ENCODE data around the gene MSANTD1. TPM values are rescaled to one million over a fixed set of nuclear protein-coding genes. Genes with fewer than 3 reads are reported as not detected.
A peak's percentile ranks its signal among the peaks of the same experiment; 100 is the strongest.

The MSANTD1 gene
- total and polyA plus RNA-seq, 2 of the 8 experiments (the other 6 are each of a cell fraction or from before 2014, with no cell fraction given), result 0.23 to 0.45 TPM

DNA sequence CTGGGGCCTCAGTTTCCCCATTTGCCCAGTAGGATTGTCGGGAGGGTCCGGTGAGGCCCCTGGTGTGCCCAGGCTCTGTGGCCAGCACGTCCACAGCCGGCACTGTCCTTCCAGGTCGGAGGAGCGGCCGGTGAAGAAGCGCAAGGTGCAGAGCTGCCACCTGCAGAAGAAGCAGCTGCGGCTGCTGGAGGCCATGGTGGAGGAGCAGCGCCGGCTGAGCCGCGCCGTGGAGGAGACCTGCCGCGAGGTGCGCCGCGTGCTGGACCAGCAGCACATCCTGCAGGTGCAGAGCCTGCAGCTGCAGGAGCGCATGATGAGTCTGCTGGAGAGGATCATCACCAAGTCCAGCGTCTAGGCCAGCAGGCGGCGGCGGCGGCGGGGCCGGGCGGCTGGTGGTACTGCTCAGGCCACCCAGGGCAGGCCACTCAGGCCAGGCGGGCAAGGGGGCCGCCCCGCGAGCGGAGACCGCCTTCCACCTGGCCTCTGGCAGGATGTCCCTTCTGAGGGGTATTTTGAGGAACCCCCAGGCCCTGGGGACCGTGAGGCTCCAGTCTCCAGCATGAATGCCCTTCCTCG, 6.7 kb downstream of the MSANTD1 start:
- FAIRE-seq, result no peak
- H2BK120ac ChIP-seq (replicated peaks; ENCODE audit: low read depth, low read length), result no peak overlapping the region
- H3K79me1 ChIP-seq (ENCODE audit: low read depth, low read length), result no peaks in the 10 kb centered on the region
- no peak overlapping the region for H3K27ac ChIP-seq (ENCODE audit: low read depth, low read length)
- peak in 1 of 2 experiments; percentile 22 for DNase-seq (ENCODE audit: low read depth in 1 of 2, low spot score in 2 of 2)
- ChIA-PET POLR2A (ENCODE audit: partially characterized antibody) (no interaction called here), CTCF (ENCODE audit: partially characterized antibody) (interaction anchor here (0.9 to 2.6 kb wide), 3 partner anchors 15 to 225 kb away, joined by 3 to 11 read pairs (median 3); no protein-coding TSS in a partner anchor)
- no peak overlapping the region for H2AFZ ChIP-seq (ENCODE audit: low read length)
- H4K20me1 ChIP-seq (replicated peaks in 1 of 2; ENCODE audit: control insufficient read depth in 1 of 2, insufficient read depth in 2 of 2, low read length in 2 of 2), result peaks cover 0 to 1% of the 10 kb centered on the region in 2 experiments
- H2AK5ac ChIP-seq (ENCODE audit: low read depth, low read length), result no peak overlapping the region
- no peak overlapping the region for H2BK15ac ChIP-seq (ENCODE audit: low read length)
- H3K9ac ChIP-seq (replicated peaks in 1 of 4; ENCODE audit: extremely low read depth in 1 of 4, low read depth in 3 of 4, low read length in 3 of 4), result no peak overlapping the region
- no peaks in the 10 kb centered on the region for H3K27me3 ChIP-seq (replicated peaks in 1 of 4; ENCODE audit: control insufficient read depth in 3 of 4, extremely low read depth in 1 of 4, insufficient read depth in 3 of 4, low read length in 3 of 4)
- no peak overlapping the region for H3K18ac ChIP-seq (ENCODE audit: extremely low read depth, low read length)
- no peak overlapping the region for H4K8ac ChIP-seq (ENCODE audit: extremely low read depth, insufficient read depth, low read length)
- 89% methylated on average over 28 of the region's 36 CpGs; no CpG with 5 or more reads in 1 of the 2 experiments for WGBS, 2 experiments (ENCODE audit: extremely low coverage in 1 of 2, insufficient coverage in 1 of 2, insufficient read length in 1 of 2, insufficient replicate concordance in 2 of 2, low coverage in 1 of 2, low lambda C conversion rate in 2 of 2, missing lambda C conversion rate in 1 of 2)
- H2BK20ac ChIP-seq (ENCODE audit: low read length), result no peak overlapping the region
- TF ChIP-seq, protein P1, sequence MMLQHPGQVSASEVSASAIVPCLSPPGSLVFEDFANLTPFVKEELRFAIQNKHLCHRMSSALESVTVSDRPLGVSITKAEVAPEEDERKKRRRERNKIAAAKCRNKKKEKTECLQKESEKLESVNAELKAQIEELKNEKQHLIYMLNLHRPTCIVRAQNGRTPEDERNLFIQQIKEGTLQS (IDR thresholded peaks at IDR 0.05; ENCODE audit: insufficient read depth, low read depth, low read length), result no peak
- TF ChIP-seq HDAC6 (IDR thresholded peaks at IDR 0.05; ENCODE audit: low read depth, low read length) (no peak), CEBPB (IDR thresholded peaks at IDR 0.05; ENCODE audit: low read depth, low read length) (no peak), RAD21 (IDR thresholded peaks at IDR 0.05 in 1 of 2, conservative IDR thresholded peaks at IDR 0.05 in 1 of 2; ENCODE audit: low read depth in 2 of 2, low read length in 2 of 2) (no peak), GTF2F1 (IDR thresholded peaks at IDR 0.05; ENCODE audit: borderline replicate concordance, low read depth, low read length) (no peak), SP1 (IDR thresholded peaks at IDR 0.05; ENCODE audit: low read depth, low read length) (no peak)
- TF ChIP-seq, protein P2, sequence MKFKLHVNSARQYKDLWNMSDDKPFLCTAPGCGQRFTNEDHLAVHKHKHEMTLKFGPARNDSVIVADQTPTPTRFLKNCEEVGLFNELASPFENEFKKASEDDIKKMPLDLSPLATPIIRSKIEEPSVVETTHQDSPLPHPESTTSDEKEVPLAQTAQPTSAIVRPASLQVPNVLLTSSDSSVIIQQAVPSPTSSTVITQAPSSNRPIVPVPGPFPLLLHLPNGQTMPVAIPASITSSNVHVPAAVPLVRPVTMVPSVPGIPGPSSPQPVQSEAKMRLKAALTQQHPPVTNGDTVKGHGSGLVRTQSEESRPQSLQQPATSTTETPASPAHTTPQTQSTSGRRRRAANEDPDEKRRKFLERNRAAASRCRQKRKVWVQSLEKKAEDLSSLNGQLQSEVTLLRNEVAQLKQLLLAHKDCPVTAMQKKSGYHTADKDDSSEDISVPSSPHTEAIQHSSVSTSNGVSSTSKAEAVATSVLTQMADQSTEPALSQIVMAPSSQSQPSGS (IDR thresholded peaks at IDR 0.05; ENCODE audit: low read length), result no peak
- H3K36me3 ChIP-seq (ENCODE audit: control insufficient read depth in 2 of 4, insufficient read depth in 4 of 4, low read length in 3 of 4), result no peaks in the 10 kb centered on the region
- no peak overlapping the region for H4K91ac ChIP-seq (replicated peaks; ENCODE audit: insufficient read length, low read length)
- no peak overlapping the region for H3K56ac ChIP-seq (replicated peaks; ENCODE audit: insufficient read length, low read depth, low read length)
- no peak overlapping the region for H2BK12ac ChIP-seq (ENCODE audit: low read depth, low read length)
- peaks cover 0 to 7% (median 0%) of the 10 kb centered on the region in 4 experiments; a peak in 2 of 7 replicates for H3K4me1 ChIP-seq (replicated peaks in 1 of 4; ENCODE audit: control insufficient read depth in 3 of 4, insufficient read depth in 4 of 4, low read length in 3 of 4)
- no peak overlapping the region for H3K14ac ChIP-seq (ENCODE audit: insufficient read length)
- no peaks in the 10 kb centered on the region for H3K23me2 ChIP-seq (ENCODE audit: low read depth, low read length)
- no peak overlapping the region for H2BK5ac ChIP-seq (ENCODE audit: low read depth, low read length)
- H3K4me2 ChIP-seq (ENCODE audit: insufficient read depth in 1 of 2, low read depth in 2 of 2, low read length in 2 of 2), result no peak overlapping the region
- no peaks in the 10 kb centered on the region for H3K79me2 ChIP-seq (ENCODE audit: control insufficient read depth in 1 of 2, insufficient read depth in 2 of 2, low read length in 2 of 2)
- H3K4me3 ChIP-seq (ENCODE audit: extremely low read depth in 1 of 4, insufficient read depth in 2 of 4, low read depth in 3 of 4, low read length in 4 of 4), result no peak overlapping the region
- H3K4ac ChIP-seq (replicated peaks; ENCODE audit: insufficient read length, low read depth, low read length), result no peak overlapping the region
- H3K9me3 ChIP-seq (ENCODE audit: insufficient read depth in 2 of 2, low read depth in 1 of 2, low read length in 1 of 2), result no peaks in the 10 kb centered on the region
- no peak overlapping the region for H4K5ac ChIP-seq (ENCODE audit: insufficient read length, low read depth, low read length)
- no peak overlapping the region for H3K23ac ChIP-seq (ENCODE audit: insufficient read length)

All from H1 (cell line).